GM21786 (cell line): ENCODE data around the gene CROCC2.

Experiments
- ATAC-seq: cut with Tn5 transposase; IDR thresholded peaks from one replicate; pipeline ENCODE4 v1.9.1; 2021; ENCODE audit not compliant: unreplicated experiment

The CROCC2 gene

DNA sequence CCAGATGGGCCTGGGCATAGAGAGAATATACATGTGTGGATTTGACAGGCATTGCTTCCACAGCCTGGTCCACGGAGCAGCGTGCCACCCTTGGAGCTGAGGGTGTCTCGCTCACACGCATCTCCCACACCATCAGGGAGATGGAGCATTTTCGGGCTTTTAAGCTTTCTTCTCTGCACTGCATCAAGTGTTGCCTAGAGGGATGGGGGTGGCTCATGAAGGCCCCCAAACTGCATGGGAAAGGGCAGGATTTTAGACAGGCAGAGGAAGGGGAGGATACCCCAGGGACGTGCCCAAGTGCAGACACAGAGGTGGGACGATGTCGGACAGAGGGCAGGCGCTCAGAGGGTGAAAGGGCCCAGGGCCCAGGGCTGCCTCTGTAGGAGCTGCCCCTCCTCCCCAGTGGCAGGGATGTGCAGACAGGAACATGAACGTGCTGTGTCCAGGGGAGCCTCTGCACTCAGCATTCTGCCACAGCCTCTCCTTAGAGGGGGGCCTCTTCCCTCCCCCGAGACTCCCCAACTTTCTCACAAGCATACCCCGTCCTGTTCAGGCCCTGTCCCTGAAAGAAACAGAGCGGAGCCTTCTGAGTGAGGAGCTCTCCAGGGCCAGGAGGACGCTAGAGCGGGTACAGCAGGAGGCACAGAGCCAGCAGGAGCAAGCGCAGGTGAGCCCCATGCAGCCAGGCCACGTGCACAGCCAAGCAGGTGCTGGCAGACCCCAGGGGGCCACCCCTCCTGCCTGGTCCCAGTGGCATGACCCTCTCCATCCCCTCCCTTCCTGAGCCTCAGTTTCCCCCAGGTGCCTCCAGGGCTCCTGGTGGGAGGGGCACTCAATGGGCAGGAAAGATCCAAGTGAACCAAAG, 49.4 kb downstream of the CROCC2 start:
- no peak for ATAC-seq

DNA sequence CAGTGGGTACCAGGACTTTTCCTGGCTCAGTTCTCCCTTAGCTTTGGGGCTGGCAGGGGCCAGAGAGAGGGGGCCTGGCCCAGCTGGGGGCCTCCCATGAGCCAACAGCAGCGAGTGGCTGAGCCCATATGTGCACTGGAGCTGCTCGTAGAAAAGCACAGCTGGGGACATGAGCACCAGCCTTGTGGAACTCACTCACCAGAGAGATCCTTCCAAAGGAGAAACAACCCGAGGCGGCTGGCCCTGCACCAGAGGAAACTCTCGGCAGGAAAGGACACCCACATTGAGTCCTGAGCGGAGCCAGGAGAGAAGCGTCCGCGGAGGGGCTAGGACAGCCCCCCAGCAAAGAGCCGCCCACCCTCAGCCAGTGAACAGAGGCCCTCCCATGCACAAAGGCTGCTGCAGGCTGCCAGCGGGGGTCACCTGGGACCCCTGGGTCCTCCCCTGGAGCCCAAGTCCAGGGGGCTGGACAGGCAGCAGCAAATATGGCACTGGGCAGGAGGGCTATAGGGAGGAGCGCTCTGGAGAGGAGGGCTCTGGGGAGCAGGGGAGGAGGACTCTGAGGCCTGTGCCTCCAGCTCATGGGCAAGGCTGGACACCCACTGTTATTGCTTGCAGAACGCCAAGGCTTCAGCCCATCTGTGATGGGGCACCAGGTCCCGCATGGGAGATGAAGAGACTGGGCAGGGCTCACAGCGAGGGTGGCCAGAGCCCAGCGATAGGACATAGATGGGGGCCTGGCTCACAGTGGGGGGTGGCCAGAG, 50.2 kb downstream of the CROCC2 start:
- no peak for ATAC-seq

DNA sequence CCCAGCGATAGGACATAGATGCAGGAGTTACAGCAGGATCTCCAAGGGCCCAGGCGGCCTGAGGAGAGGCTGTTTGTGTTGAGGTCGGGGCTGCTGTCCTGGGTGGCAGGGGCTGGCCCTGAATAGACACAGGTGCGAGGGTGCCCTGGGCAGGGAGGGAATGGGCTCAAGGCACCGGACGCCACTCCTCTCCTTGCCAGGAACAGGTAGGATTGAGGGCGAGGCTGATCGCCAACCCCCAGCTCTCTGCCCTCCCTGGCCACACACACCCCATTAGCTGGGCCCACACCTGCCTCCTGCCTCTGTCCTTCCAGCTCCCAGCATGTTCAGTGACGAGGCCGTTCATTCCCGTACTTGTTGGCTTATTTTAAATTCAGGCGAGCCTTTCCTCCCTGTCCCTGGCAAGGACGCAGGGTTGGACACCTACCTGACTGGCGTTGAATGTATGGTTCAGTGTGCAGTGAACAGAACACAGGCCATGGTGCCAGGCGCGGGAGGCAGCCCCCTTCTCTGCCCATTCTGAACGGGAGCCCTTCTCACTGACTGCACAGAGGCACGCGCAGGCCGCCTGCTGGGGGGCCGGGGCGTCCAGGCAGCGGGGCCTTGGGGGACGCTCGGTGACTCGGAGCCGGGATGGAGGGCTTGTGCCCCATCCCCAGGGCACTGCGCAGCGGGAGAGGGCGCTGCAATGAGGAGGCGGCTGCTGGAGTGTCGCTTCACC, 51.0 kb downstream of the CROCC2 start:
- ATAC-seq, result no peak

DNA sequence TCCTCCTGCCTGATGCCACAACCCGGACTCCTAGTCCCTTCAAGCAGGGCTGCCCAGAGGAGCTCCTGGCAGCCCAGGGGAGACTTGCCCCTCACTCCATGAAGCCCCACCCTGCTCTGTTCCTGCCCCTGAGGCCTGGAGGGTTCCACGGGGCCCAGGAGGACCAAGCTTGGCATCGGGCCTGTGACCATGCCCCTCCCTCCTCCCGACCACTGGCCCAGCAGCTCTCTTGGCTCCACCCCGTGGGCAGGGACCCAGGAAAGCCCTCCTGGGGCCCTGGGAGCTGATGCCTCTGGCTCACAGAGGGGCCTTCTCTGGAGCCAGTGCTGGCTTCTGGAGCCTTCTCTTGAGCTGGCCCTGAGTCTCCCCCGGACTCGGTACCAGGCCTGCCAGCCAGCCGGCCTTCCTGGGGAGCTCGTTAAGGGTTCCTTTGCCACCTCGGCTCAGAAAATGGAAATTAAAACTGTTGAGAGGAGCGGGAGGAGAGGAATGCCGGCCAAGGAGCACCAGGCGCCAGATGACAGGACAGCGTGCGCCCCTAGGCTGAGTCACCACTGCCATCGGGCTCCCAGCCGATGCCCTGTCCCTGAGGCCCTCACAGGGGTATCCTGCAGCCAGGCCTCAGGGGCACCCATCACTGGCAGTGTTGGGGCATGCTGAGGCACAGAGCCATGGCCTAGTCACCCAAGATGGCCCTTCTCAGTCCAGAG, 51.7 kb downstream of the CROCC2 start:
- no peak for ATAC-seq

DNA sequence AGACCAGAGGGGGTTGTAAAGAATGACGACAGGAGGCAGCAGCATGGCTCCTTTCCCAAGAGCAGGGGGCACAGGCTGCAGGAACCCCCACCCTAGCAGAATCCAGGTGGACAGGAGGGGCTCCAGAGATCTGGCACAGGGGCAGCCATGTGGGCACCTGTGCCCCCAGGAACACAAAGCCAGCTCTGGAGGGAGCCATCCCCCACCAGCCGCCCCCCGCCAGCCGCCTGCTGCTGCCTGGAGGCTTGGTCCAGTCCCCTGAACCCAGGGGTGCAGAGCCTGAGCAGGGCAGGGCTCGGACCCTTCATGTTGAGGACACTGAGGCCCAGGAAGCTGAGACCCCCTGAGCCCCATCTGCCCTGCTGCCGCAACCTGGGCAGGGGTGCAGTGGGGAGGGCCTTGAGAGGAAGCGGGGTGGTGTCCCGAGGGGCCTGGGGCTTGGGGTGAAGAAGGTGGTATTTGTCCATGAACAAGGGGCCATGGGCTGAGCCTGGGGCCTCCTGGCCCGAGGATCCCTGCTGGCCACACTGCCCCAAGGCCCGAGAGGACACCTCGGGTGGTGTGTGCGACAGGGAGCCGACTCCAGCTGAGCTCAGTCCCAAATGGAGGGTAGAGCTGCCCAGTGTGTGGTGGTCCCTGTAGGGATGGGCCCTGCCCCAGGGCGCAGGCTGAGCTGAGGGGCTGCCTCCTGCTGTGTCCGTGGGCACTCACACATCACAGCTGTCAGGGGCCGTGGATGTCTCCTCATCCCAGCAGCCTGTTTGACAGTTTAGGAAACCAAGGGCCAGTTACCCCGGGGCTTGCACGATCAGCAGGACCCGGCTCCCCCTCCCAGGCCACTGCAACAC, 52.5 kb downstream of the CROCC2 start:
- no peak for ATAC-seq

DNA sequence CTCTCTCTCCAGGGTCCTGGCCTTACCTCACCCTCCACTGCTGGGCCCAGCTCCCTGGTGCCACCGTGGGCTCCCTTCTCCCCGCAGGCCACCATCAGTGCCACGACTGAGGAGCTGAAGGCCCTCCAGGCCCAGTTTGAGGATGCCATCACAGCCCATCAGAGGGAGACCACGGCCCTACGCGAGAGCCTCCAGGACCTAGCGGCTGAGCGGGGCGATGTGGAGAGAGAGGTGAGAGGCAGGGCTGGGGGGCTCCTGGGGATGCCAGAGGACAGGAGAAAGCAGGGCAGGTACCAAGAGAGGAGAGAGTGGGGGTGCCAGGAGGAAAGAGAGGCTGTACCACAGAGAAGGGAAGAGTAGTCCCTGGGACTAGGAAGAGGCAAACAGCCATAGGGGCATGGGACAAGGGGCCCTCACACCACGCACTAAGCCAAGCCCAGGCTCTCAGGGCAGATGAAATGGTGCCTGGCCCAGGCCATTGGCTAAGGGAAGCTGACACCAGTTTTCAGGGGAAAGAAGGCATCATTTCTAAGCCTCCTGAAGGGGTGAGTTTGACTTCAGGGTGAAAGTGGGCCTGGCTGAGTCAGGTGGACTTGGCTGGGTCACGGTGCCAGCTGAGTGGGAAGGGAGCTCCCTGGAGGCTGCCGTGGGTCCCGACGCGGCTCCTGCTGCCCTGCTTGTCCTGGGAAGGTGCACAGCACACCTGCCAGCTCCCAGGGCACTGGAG, 53.2 kb downstream of the CROCC2 start:
- no peak for ATAC-seq

DNA sequence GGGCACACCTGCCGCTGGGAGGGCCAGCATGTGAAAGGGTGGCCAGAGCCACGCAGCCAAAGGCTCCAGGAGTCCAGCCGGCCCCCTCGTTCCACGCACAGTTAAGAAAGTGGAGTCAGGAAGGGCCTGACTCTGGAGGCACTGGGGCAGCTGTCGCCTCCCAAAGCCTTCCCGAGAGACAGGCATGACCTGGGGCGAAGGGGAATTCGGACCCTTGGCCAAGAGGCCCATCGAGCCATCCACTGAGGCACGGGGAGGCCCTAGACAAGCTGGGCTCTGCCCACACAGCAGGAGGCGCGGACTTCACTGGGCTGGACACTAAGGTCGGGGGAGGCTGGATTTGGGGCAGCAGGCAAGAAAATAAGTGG, 53.8 kb downstream of the CROCC2 start:
- no peak for ATAC-seq

DNA sequence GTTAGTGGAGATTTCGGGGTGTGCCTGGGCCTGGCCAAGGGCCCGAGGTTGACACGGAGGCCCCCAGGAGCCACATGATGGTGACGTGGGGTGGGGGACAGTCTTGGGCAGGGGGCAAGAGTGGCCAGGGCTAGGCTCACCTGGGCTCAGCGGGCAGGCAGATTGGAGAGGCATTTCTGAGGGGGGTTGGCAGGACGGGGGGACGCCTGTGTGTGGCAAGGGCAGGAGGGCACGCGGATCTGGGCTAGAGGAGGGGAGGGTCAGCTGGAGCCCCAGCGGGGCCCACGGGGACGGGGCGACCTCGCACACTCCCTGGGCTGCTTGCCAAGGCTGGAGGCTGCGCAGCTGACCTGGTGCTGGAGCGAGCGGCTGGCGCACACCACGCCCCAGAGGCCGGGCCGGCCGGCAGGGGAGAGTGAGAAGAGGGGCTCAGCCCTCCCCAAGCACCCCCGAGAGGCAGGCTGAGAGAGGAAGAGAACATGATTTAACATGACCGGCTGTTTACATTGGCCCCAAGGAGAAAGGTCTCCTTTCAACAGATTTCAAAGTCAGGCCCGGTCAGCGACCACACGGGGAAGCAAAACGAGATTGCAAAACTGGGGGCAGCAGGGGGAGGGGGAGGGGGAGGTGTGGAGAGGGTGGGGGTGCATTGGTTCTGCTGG, 54.3 kb downstream of the CROCC2 start:
- ATAC-seq, result no peak

DNA sequence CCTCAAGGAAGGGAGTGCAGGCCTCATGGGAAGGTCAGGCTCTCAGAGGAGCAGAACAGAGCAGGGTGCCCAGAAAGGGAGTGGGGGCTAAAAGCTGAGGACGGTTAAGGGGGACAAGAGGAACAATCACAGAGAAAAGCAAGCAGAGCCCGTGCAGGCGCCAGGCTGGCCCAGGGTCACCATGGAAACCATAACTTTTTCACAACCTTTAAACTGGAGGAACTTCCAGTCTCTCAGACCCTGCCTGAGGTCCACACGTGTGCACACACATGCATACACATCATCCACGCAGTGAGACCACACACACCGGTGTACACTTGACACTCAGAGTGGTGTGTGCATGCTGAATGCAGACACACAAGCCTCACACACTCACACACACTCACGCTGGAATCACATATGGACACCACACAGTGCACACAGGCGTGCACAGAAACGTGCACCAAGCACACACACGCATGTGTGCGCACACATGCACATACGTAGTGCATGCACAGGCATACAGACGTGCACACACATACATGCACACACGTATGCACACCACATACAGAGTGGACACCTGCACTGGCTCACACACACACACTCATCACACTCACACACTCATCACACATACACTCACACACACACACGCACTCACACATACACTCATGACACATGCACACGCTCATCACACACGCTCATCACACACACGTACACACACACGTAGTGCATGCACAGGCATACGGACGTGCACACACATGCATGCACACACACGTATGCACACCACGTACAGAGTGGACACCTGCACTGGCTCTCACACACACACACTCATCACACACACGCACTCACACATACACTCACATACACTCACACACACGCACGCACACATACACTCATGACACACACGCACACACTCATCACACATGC, 55.1 kb downstream of the CROCC2 start:
- no peak for ATAC-seq

DNA sequence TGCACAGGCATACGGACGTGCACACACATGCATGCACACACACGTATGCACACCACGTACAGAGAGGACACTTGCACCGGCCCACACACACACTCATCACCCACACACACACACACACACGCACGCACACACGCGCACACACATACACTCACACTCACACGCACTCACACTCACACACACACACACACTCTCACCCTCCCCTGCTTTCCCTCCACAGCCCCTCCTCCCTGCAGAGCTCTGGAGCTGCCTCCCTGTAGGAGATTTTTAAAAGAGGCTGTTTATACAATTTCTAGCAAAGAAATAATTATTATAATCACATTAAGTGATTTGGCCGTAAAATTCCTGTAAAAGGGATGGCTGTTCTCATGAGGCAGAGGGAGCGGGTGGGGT, 55.8 kb downstream of the CROCC2 start:
- no peak for ATAC-seq

DNA sequence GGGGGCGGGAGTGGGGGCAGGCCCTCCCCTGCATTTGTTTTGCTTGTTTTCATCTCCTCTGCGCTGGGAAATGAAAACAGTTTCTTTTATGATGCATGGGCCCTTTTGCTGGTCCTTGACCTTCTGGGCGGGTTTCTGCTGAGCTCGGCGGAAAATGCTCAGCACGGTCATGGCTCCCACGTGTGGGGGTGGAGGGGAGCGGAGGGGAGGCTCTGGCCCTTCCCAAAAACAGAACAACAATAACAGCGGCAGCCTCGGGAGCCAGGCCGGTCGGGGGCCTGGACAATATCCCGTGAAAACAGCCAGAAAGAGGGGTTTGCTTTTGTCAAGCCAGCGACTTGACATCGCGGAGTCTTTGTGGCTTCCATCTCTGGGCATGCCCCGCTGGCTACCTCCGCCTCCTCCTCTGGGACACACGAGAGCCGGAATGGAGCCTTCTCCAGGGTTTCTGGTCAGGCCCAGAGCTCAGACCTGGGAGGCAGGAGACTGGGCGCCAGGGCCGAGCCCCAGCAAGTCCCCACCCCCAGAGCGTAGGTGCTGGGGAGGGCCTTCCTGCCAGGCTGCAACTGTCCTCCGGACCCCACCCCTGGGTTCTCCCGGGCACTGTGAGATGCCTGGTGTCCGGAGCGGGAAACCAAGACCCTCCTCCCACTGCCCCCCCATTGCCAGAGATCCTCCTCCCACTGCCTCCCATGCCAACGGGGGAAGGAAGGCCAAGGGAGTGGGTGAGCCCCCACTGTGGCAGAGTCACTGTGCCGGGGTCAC, 56.3 kb downstream of the CROCC2 start:
- no peak for ATAC-seq

DNA sequence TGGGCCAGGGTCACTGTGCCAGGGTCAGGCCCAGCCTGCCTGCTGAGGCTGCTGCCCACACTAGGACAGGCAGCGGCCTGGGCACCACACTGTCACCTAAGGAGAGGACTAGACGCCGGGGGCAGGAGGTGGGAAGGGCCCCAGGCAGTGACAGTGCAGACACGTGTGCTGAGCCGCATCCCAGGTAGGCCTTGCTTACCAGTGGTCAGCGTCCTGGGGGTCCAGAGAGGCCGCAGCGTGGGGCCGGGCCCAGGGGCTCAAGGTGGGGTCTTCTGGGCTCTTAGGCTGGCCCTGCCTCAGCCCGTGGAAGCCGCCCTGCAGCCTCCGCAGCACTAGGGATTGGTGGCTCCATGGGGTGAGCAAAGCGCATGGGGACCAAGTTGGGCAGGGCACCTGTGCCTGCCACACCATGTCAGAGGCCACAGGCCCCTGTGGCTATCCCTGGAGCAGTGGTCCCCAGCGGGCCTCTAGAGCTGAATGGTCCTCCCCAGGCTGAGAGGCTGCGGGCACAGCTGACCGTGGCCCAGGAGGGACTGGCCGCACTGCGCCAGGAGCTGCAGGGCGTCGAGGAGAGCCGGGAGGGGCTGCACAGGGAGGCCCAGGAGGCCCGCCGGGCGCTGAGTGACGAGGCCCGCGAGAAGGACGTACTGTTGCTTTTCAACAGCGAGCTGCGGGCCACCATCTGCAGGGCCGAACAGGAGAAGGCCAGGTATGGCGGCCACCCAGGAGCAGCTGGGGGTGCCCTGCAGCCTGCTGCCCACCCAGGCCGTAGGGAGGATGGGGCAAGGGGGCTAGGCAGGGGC, 57.1 kb downstream of the CROCC2 start:
- ATAC-seq, result no peak

DNA sequence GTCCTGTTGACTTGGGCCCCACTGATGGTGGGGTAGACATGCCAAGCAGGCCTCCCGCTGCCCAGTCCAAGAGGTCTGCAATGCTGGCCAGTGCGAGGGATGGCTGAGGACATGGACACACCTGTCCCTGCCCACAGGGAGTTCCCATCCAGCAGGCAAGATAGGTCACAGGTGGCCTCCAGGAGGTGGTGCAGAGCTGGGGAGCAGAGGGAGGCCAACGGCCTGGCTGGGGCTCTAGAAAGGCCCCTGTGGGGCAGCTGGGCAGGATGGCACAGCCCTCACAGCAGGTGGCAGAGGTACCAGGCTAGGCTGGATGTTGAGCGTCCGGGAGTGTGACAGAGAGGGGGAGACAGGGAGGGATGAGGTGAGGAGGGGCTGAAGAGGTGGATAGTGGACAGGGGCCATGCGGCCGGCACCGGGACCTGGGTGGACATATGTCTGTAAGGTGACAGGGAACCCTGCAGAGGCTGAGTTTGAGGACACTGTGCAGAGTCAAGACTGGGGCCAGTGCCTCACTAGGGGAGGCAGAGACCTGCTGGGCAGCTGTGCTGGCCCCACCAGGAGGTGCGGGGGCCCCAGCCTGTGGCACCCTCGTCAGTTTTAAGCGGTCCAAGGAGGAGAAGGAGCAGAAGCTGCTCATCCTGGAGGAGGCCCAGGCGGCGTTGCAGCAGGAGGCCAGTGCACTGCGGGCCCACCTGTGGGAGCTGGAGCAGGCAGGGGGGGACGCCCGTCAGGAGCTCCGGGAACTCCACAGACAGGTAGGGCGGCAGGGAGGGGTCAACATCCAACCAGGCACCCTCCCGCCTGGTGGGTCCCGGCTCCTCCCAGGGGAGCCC, 58.0 kb downstream of the CROCC2 start:
- no peak for ATAC-seq

DNA sequence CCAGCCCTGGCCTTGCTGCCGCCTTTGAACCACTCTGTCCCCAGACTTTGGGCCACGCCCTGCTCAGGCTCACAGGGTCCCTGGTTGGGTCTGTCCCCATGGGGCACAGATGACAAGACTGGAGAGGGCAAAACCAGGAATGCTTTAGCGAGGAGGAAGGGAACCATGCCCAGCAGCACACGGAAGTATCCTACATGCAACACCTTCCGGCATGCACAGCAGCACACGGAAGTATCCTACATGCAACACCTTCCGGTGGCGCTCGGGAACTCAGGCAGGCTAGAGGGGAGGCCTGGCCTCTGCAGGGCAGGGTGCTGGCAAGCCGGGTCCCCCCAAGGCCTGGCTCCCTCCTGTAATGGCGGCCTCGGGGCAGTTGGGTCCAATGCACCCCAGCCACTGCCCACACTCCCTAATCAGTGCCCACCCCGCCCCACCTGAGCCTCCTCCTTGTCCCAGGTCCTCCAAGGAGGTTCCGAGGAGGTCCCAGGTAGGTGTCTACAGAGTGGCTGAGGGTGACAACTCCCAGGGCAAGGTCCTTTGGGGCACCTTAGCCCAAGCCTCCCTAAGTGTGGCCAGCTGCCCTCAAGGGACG, 58.7 kb downstream of the CROCC2 start:
- no peak for ATAC-seq

DNA sequence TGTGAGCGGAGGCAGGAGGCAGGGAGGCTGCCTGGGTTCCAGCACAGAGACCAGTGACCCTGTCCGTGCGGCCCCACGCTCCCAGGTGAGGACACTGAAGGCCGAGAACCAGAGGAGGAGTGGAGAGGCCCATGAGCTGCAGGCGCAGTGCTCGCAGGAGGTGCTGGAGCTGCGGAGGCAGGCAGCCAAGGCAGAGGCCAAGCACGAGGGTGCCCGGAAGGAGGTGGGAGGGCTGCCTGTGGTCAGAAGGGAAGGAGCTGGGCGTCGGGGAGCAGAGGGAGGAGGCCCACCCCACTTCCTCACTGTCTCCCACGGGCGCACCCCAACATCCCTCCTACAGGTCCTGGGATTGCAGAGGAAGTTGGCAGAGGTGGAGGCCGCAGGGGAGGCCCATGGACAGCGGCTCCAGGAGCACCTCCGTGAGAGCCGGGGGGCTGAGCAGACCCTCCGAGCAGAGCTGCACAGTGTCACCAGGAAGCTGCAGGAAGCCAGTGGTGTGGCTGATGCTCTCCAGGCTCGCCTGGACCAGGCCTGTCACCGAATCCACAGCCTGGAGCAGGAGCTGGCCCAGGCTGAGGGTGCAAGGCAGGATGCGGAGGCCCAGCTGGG, 59.3 kb downstream of the CROCC2 start:
- ATAC-seq, result no peak
